Measurements from ENCODE around the gene SLCO2B1. TPM values are rescaled to one million over a fixed set of nuclear protein-coding genes. Genes with fewer than 3 reads are reported as not detected.

The SLCO2B1 gene
- total and polyA plus RNA-seq, 2 of the 8 experiments (the other 6 are each of a cell fraction or from before 2014, with no cell fraction given): 0.03 TPM; not detected in 1

DNA sequence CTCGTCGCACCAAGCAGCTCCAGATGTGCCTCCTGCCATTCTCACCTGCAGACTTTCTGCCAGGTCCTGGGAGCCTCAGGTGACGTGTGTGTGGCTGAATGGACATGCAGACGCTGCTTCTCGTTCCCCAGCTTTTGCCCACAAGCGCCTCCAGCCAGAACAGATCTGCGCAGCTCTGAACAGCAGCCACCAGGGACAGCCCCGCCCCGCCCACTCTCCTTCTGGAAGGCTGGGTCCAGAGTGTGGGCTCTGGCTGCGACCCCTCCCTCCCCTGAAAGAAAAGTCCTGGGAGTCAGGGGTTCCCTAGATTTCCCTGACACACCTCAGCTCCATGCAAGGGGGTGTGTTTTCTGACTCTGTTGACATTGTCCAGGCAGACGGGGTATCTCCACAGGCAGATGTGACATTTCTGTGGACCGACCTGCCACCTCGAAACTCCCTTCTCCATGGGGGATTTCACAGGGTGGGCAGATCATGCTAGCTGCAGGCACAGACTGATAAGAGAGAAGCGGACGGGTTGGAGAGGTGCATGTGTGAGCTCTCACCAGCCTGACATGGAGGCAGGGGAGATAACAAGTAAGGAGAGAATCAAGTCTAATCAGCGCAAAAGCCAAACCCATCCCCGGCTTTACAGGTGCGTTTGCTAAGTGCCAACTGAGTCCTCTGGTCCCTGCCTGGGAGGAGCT, 19.8 kb downstream of the SLCO2B1 start:
- no peak for FAIRE-seq
- WGBS, 2 experiments (ENCODE audit: extremely low coverage in 1 of 2, insufficient coverage in 1 of 2, insufficient read length in 1 of 2, insufficient replicate concordance in 2 of 2, low coverage in 1 of 2, low lambda C conversion rate in 2 of 2, missing lambda C conversion rate in 1 of 2): 82% methylated on average over 17 of the region's 18 CpGs; no CpG with 5 or more reads in 1 of the 2 experiments
- peaks cover 2% of the 10 kb centered on the region; the same call in 1 of the 2 replicates for H3K23me2 ChIP-seq (ENCODE audit: low read depth, low read length)

More for the DNA sequence above, 19.8 kb downstream of the SLCO2B1 start:
- no peak overlapping the region for H2BK120ac ChIP-seq (replicated peaks; ENCODE audit: low read depth, low read length)
- H3K18ac ChIP-seq (ENCODE audit: extremely low read depth, low read length): no peak overlapping the region
- no peaks in the 10 kb centered on the region for H3K36me3 ChIP-seq (ENCODE audit: control insufficient read depth in 2 of 4, insufficient read depth in 4 of 4, low read length in 3 of 4)
- no peak overlapping the region for H3K4me2 ChIP-seq (ENCODE audit: insufficient read depth in 1 of 2, low read depth in 2 of 2, low read length in 2 of 2)
- H3K4me3 ChIP-seq (ENCODE audit: extremely low read depth in 1 of 4, insufficient read depth in 2 of 4, low read depth in 3 of 4, low read length in 4 of 4): no peak overlapping the region
- H4K20me1 ChIP-seq (replicated peaks in 1 of 2; ENCODE audit: control insufficient read depth in 1 of 2, insufficient read depth in 2 of 2, low read length in 2 of 2): no peaks in the 10 kb centered on the region
- no peak overlapping the region for H2BK5ac ChIP-seq (ENCODE audit: low read depth, low read length)
- ChIA-PET POLR2A (ENCODE audit: partially characterized antibody) (no interaction called here), CTCF (ENCODE audit: partially characterized antibody) (interaction anchor here (1.0 to 8.9 kb wide), 10 partner anchors 12 to 100 kb away, joined by 3 to 78 read pairs (median 6); no protein-coding TSS in a partner anchor)
- no peak overlapping the region for H4K5ac ChIP-seq (ENCODE audit: insufficient read length, low read depth, low read length)
- no peak overlapping the region for H3K9ac ChIP-seq (replicated peaks in 1 of 4; ENCODE audit: extremely low read depth in 1 of 4, low read depth in 3 of 4, low read length in 3 of 4)
- H3K23ac ChIP-seq (ENCODE audit: insufficient read length): no peak overlapping the region
- no peak overlapping the region for H4K91ac ChIP-seq (replicated peaks; ENCODE audit: insufficient read length, low read length)
- H3K14ac ChIP-seq (ENCODE audit: insufficient read length): no peak overlapping the region
- H4K8ac ChIP-seq (ENCODE audit: extremely low read depth, insufficient read depth, low read length): no peak overlapping the region
- H3K27me3 ChIP-seq (replicated peaks in 1 of 4; ENCODE audit: control insufficient read depth in 3 of 4, extremely low read depth in 1 of 4, insufficient read depth in 3 of 4, low read length in 3 of 4): no peaks in the 10 kb centered on the region
- H3K79me1 ChIP-seq (ENCODE audit: low read depth, low read length): no peaks in the 10 kb centered on the region; the same call in 1 of the 2 replicates
- no peak overlapping the region for H3K56ac ChIP-seq (replicated peaks; ENCODE audit: insufficient read length, low read depth, low read length)
- DNase-seq (ENCODE audit: low read depth in 1 of 2, low spot score in 2 of 2): no peak
- TF ChIP-seq NRF1 (IDR thresholded peaks at IDR 0.05; ENCODE audit: low read depth, low read length) (no peak), RBBP5 (IDR thresholded peaks at IDR 0.05; ENCODE audit: borderline replicate concordance, low read depth, low read length) (no peak), TEAD4 (IDR thresholded peaks at IDR 0.05; ENCODE audit: low read depth, low read length) (no peak), KDM4A (IDR thresholded peaks at IDR 0.05; ENCODE audit: low read depth, low read length, severe bottlenecking) (no peak), KDM1A (IDR thresholded peaks at IDR 0.05; ENCODE audit: borderline replicate concordance, low read length) (no peak)
- H3K4me1 ChIP-seq (replicated peaks in 1 of 4; ENCODE audit: control insufficient read depth in 3 of 4, insufficient read depth in 4 of 4, low read length in 3 of 4): no peaks in the 10 kb centered on the region; a peak in 1 of 7 replicates
- no peak overlapping the region for H2BK20ac ChIP-seq (ENCODE audit: low read length)
- H3K9me3 ChIP-seq (ENCODE audit: insufficient read depth in 2 of 2, low read depth in 1 of 2, low read length in 1 of 2): no peaks in the 10 kb centered on the region
- H2AK5ac ChIP-seq (ENCODE audit: low read depth, low read length): no peak overlapping the region
- no peak overlapping the region for H2BK12ac ChIP-seq (ENCODE audit: low read depth, low read length)
- H3K27ac ChIP-seq (ENCODE audit: low read depth, low read length): no peak overlapping the region
- H3K4ac ChIP-seq (replicated peaks; ENCODE audit: insufficient read length, low read depth, low read length): no peak overlapping the region
- H3K79me2 ChIP-seq (ENCODE audit: control insufficient read depth in 1 of 2, insufficient read depth in 2 of 2, low read length in 2 of 2): no peaks in the 10 kb centered on the region
- no peak overlapping the region for H2BK15ac ChIP-seq (ENCODE audit: low read length)
- H2AFZ ChIP-seq (ENCODE audit: low read length): no peak overlapping the region

Data from H1 (cell line).